Pericardium fibroblast (primary cell): ENCODE results near the gene CCDC28B. TPM values are rescaled to one million over a fixed set of nuclear protein-coding genes. Genes with fewer than 3 reads are reported as not detected.

ENCODE experiments used
- total RNA-seq: library from RNA; depleted of rRNA; stranded (reverse); fragments of >200 nt; gene quantifications from 2 replicates; pipeline ENCODE4 v1.2.3, GENCODE V29; 2015

The CCDC28B gene
- total RNA-seq: 12.3 and 21.6 TPM in 2 replicates

GRCh38 chr1:32200226-32201010, at the start of gene CCDC28B:
CCDC28B (plus strand) TSS chr1:32200595; CDS start chr1:32201936, 1,341 bp downstream.

GRCh38 chr1:32179443-32180185, 20.8 kb upstream of the CCDC28B start, which contains the start of gene TXLNA:
TXLNA (plus strand) TSS chr1:32179675; CDS start chr1:32180346, 671 bp downstream.

DNA sequence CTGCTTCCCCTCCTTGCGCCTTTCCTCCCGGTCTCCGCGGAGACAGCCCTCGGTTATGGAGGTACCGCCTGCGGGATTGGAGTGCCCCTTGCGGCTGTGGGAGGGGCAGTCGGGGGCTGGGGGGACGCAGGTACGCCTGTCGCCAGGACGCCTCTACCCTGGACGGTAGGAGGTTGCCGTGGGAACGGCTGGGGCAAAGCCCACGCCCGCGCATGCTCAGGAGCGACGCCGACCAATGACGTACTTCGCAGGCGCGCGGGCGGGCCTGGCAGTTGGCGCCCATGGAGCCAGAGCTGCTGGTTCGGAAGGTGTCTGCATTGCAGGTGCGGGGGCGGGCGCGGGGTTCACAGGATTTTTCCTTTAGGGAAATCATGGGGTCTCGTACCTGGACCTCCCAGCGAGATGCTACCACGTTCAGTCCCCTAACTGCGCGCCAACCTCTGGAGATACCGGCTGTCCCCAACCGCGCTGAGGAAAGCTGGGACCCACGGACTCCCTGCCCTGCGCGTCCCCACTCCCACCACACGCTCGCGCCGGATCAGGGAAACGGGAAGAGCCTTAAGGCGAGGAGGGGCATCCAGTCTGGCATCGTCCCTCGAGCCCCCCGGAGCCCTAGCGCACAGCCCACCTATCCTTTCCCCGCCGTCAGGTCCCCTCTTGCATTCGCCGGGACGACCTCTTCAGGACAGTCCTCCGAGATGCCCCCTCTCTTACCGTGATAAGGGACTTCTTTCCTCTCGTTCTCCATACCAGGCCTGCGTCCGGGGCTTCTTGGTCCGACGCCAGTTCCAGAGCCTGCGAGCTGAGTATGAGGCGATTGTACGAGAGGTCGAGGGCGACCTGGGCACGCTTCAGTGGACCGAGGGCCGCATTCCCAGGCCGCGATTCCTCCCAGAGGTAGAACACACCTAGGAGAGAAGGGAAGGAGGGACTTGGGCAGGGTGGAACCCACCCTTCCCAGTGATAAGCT, 5.3 kb downstream of the CCDC28B start, which contains the start of gene IQCC:
IQCC (plus strand) TSS at position 271 of the 970 bp plus-strand sequence; CDS start at position 282, 11 bp downstream.

DNA sequence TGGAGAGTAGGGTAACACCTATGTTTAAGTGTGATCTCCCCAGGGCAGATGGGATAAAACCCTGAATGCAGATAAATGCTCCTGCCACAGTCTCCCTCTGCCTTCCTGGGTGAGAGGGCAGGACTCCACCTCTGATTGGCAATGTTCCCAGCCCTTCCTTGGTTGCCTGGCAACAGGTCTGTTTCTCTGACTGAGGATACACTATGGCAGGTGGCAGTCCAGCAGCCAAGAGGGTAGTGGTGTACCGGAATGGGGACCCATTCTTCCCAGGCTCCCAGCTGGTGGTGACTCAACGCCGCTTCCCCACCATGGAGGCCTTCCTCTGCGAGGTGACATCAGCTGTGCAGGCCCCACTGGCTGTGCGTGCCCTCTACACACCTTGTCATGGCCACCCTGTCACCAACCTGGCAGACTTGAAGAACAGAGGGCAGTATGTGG, 8.5 kb downstream of the CCDC28B start, which contains the start of gene DCDC2B:
DCDC2B (plus strand) TSS at position 199 of the 438 bp plus-strand sequence; CDS start at position 204, 5 bp downstream.

DNA sequence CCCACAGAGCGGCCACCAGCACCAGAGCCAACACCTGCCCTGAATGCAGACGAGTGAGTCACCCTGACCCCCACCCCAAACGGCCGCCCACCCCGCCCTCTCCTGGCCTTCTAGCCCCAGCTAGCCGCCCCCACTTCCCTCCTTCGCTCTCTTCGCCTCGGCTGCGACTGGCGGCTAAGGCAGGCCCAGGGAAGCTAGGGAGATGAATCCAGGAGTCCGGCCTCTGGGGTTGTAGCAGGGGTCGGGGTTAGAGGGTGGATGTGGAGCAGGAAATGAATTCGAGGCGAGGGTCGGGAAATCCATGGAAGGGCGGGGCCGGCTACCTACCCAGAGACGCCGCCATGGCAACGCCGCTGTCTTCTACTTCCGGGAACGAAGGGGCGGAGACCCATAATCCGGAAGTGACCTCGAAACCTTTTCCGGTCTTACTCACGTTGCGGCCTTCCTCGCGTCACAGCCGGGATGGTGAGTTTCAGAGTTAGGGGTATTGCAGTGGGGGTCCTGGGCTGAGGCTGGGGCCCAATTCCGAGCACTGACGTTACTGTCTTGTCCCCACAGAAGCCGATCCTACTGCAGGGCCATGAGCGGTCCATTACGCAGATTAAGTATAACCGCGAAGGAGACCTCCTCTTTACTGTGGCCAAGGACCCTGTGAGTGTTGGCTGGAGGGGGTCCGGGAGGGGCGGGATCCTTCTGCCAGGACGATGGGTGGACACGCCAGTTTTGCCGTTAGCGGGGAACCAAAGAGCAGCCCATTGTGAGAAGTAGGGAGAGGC, 21.8 kb downstream of the CCDC28B start, which contains the start of the genes EIF3I and TMEM234:
EIF3I (plus strand) TSS at position 428 of the 776 bp plus-strand sequence; CDS start at position 463, 35 bp downstream.
TMEM234 (minus strand) TSS at position 374 of the 776 bp plus-strand sequence; CDS start at position 343, 31 bp downstream.

GRCh38 chr1:32246888-32247273, 46.5 kb downstream of the CCDC28B start, which contains the start of gene FAM167B:
FAM167B (plus strand) TSS chr1:32247222; CDS start chr1:32247422, 200 bp downstream.

DNA sequence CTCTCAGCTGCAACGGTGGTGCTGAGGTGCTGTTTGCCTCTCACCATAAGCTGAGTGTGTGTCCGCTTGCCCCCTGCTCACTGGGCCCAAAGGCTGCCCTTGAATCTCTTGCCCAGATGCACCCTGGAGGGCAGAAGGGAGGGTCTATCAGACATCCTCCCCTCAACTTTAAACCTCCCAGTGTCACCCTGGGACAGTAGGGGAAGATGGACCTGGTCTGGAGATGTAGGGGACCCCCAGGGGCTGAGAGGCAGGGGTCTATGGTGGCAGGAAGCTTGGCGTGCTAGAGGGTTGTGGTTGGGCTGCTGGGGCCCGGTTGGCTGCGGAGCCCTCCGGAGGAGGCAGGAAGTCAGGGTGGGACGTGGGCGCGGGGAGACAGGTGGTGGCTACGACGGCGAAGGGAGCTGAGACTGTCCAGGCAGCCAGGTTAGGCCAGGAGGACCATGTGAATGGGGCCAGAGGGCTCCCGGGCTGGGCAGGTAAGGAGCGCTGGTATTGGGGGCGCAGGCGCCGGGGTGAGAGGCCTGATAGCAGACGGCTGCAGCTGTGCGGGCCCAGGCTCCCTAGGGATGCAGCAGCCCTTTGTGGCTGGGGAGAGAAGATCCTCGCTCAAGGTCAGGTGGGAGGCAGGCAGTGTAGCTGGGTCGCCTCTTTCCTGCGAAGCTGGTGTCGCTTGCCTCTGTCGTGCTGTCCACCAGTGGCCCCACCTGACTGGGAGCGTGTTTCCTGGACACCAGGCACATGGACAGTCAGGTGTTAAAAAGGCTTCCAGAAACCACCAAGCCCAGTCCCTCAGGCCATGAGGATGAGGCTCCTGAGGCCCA, 50.7 kb downstream of the CCDC28B start, which contains the start of gene LCK:
LCK (plus strand) TSS at position 373 of the 824 bp plus-strand sequence. CDS start 23,065 bp downstream, outside the sequence.

Other genes starting within 250 kb of the CCDC28B start
- 40.5 and 40.9 TPM in 2 replicates for gene KHDRBS1, start 186.7 kb upstream of the CCDC28B start, total RNA-seq
- 3.6 and 5.5 TPM in 2 replicates for gene TMEM39B, start 127.7 kb upstream of the CCDC28B start, total RNA-seq
- gene KPNA6, start 92.5 kb upstream of the CCDC28B start, total RNA-seq: 32.6 and 33.3 TPM in 2 replicates
- 58.0 and 63.5 TPM in 2 replicates for gene TXLNA, start 20.9 kb upstream of the CCDC28B start, total RNA-seq
- 0.12 and 0.94 TPM in 2 replicates for gene IQCC, start 5.1 kb downstream of the CCDC28B start, total RNA-seq
- not detected in 2 replicates for gene DCDC2B, start 8.5 kb downstream of the CCDC28B start, total RNA-seq
- 8.2 and 16.6 TPM in 2 replicates for gene TMEM234, start 21.8 kb downstream of the CCDC28B start, total RNA-seq
- gene EIF3I, start 21.8 kb downstream of the CCDC28B start, total RNA-seq: 243 and 249 TPM in 2 replicates
- gene FAM167B, start 46.6 kb downstream of the CCDC28B start, total RNA-seq: 0.68 and 6.1 TPM in 2 replicates
- gene LCK, start 50.7 kb downstream of the CCDC28B start, total RNA-seq: not detected in 2 replicates
- gene HDAC1, start 91.5 kb downstream of the CCDC28B start, total RNA-seq: 49.2 and 59.0 TPM in 2 replicates
- 169 and 485 TPM in 2 replicates for gene MARCKSL1, start 135.6 kb downstream of the CCDC28B start, total RNA-seq
- 4.9 and 7.4 TPM in 2 replicates for gene FAM229A, start 161.9 kb downstream of the CCDC28B start, total RNA-seq
- gene TSSK3, start 161.9 kb downstream of the CCDC28B start, total RNA-seq: 0.70 TPM in 1 of 2 replicates, not detected in the other
- 44.1 and 104 TPM in 2 replicates for gene BSDC1, start 193.8 kb downstream of the CCDC28B start, total RNA-seq